ENCODE results near the gene LEP.
A peak's percentile ranks its signal among the peaks of the same experiment; 100 is the strongest.
"Not testable (repeated sequence)": the region's sequence is repeated elsewhere in the genome, so short reads cannot be mapped to it uniquely, and the experiment has no call there.

LEP gene

DNA sequence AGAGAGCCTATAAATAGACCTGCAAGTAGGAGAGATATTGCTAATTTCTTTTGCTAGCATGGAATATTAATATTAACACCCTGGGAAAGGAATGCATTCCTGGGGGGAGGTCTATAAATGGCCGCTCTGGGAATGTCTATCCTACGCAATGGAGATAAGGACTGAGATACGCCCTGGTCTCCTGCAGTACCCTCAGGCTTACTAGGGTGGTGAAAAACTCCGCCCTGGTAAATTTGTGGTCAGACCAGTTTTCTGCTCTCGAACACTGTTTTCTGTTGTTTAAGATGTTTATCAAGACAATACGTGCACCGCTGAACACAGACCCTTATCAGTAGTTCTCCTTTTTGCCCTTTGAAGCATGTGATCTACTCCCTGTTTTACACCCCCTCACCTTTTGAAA lies 1.9 kb upstream of the LEP start:
- peaks cover 25% of the 10 kb centered on the region for H3K27me3 Mint-ChIP-seq
- H3K36me3 Mint-ChIP-seq (ENCODE audit: insufficient read depth); H3K27ac Mint-ChIP-seq (ENCODE audit: low read depth); H3K9me3 Mint-ChIP-seq; H3K4me3 Mint-ChIP-seq; DNase-seq (ENCODE audit: low spot score in 2 of 2); ATAC-seq (replicated peaks; ENCODE audit: extremely low read depth, poor library complexity, severe bottlenecking): not testable (repeated sequence)
- H3K4me1 Mint-ChIP-seq: peaks cover 20% of the 10 kb centered on the region

DNA sequence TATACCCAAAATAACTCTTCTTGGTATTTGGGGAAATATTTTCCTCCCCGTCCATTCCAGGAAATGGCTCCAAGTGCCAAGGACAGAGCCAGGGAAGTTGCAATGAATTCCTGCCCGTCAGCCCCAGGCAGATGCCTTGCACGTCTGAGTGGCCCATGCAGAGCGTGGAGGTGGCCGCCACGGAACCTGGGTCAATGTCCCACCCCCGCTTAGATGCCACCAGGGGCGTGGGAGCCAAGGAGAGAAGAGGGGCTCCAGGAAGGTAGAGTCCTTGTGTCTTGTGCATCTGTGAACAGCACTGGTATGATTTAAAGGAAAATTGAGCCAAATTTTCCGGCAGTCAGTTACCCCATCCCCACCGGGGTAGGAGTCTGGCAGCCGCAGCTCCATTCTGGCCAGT lies 1.6 kb downstream of the LEP start:
- Mint-ChIP-seq H3K27me3 (peaks cover 32% of the 10 kb centered on the region), H3K9me3 (no peaks in the 10 kb centered on the region), H3K27ac (ENCODE audit: low read depth) (no peak overlapping the region), H3K4me3 (no peak overlapping the region), H3K4me1 (no peaks in the 10 kb centered on the region), H3K36me3 (ENCODE audit: insufficient read depth) (peaks cover 1% of the 10 kb centered on the region)
- no peak for DNase-seq (ENCODE audit: low spot score in 2 of 2)
- ATAC-seq (replicated peaks; ENCODE audit: extremely low read depth, poor library complexity, severe bottlenecking): no peak

DNA sequence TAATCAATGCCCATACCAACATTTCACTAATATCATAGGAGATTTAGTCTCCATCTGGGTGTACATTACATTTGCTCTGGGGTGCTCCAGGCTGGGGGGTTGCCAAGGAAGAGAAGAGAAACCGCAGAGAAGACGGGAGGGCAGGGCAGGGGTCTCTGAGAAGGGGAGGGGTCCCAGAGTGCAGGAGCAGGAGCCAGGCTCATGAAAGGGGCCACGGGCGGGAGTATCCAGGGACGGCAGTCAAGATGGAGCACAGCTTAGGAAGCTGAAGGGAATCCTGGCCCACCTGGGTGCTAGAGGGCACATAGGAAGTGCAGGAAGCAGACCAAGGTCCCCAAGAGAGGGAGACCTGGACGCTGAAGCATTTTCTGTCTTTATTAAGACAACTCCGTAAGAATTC lies 2.2 kb downstream of the LEP start:
- no peak overlapping the region for H3K27ac Mint-ChIP-seq (ENCODE audit: low read depth)
- H3K27me3 Mint-ChIP-seq: peaks cover 35% of the 10 kb centered on the region
- H3K36me3 Mint-ChIP-seq (ENCODE audit: insufficient read depth): peaks cover 1% of the 10 kb centered on the region
- no peak for ATAC-seq (replicated peaks; ENCODE audit: extremely low read depth, poor library complexity, severe bottlenecking)
- no peaks in the 10 kb centered on the region for H3K4me1 Mint-ChIP-seq
- no peak for DNase-seq (ENCODE audit: low spot score in 2 of 2)
- no peak overlapping the region for H3K4me3 Mint-ChIP-seq
- no peaks in the 10 kb centered on the region for H3K9me3 Mint-ChIP-seq

DNA sequence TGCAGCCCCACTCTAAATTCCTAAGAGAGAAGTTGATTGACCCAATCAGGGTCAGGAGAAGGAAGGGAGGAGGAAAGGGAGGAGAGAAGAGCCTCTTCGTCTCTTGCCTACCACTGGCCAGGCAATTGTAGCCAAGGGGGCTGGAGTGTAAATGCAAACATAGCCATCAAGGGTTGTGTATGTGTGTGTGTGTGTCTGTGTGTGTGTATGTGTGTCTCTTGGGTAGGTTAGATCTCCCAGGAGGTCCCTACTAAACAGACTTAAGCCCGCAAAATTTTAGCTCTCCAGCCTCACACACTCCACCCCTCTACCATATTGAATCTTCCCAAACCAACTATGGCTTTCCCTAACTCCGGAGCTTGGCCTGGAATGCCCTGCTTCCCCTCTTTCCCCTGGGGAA lies 3.8 kb downstream of the LEP start:
- ATAC-seq (replicated peaks; ENCODE audit: extremely low read depth, poor library complexity, severe bottlenecking) (no peak), DNase-seq (ENCODE audit: low spot score in 2 of 2) (no peak)
- Mint-ChIP-seq H3K4me3 (no peak overlapping the region), H3K27ac (ENCODE audit: low read depth) (no peak overlapping the region), H3K36me3 (ENCODE audit: insufficient read depth) (no peaks in the 10 kb centered on the region), H3K4me1 (no peaks in the 10 kb centered on the region), H3K27me3 (peaks cover 35% of the 10 kb centered on the region), H3K9me3 (no peaks in the 10 kb centered on the region)

DNA sequence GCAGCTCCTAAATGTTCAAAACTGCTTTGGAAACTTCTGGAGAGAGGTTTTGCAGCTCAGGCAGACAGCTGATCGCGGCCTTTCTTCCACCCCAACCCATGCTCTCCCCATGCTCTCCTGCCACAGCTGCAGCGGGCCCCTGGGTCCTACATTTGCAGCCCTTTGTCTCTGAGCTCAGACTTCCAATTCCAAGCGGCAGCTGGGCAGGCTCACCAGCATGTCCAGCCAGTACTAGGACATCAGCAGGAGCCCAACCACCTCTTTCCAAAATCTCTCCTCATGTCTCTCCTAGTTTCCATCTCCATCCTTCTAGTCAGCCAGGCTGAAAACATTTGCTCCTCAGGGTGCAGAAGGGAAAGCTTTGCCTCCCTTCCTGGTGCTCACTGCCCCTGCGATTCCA lies 6.0 kb downstream of the LEP start:
- Mint-ChIP-seq H3K9me3 (no peaks in the 10 kb centered on the region), H3K36me3 (ENCODE audit: insufficient read depth) (no peaks in the 10 kb centered on the region), H3K27ac (ENCODE audit: low read depth) (peak overlapping the region; percentile 27), H3K27me3 (peaks cover 25% of the 10 kb centered on the region), H3K4me1 (no peaks in the 10 kb centered on the region), H3K4me3 (no peak overlapping the region)
- ATAC-seq (replicated peaks; ENCODE audit: extremely low read depth, poor library complexity, severe bottlenecking) (no peak), DNase-seq (ENCODE audit: low spot score in 2 of 2) (no peak)

DNA sequence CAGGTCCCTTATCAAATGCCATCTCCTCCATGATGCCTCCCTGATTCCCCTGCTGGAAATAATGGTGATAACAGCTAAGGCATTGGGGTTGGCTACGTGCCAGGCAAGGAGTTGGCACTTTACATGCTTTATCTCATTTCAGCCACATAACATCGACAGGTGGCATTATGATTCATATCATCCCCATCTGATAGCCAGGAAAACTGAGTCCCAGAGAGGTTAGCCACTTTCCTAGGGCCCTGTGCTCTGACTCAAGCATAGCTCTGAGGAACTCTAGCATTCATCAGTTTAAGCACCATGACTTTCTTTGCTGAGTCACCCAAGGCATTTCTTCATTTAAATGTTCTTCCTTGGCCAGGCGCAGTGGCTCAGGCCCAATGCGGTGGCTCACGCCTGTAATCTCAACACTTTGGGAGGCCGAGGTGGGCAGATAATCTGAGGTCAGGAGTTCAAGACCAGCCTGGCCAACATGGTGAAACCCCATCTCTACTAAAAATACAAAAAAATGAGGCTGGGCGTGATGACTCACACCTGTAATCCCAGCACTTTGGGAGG lies 6.6 kb downstream of the LEP start:
- DNase-seq (ENCODE audit: low spot score in 2 of 2) (no peak), ATAC-seq (replicated peaks; ENCODE audit: extremely low read depth, poor library complexity, severe bottlenecking) (no peak)
- Mint-ChIP-seq H3K9me3 (no peaks in the 10 kb centered on the region), H3K27me3 (peaks cover 19% of the 10 kb centered on the region), H3K4me3 (no peak overlapping the region), H3K4me1 (no peaks in the 10 kb centered on the region), H3K27ac (ENCODE audit: low read depth) (peak overlapping the region; percentile 27), H3K36me3 (ENCODE audit: insufficient read depth) (no peaks in the 10 kb centered on the region)

DNA sequence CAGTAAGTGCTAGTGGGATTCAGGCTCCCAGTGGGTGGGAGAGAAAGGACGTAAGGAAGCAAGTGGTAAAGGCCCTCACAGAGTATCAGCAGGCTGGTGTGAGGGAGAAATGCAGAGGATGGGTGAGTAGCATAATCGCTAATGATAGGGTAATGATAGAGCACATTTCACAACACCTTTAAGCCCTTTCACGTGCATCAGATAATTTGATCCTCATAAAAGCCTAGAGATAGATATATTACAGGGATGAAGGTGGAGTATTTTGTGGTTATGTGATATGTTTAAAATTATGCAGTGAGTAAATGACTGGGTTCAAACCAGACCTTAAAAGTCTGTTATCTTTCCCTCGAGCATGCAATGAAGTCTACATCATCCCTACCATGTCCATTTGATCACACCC lies 10.3 kb downstream of the LEP start:
- H3K27ac Mint-ChIP-seq (ENCODE audit: low read depth): no peak overlapping the region
- H3K36me3 Mint-ChIP-seq (ENCODE audit: insufficient read depth): no peaks in the 10 kb centered on the region
- DNase-seq (ENCODE audit: low spot score in 2 of 2) (no peak), ATAC-seq (replicated peaks; ENCODE audit: extremely low read depth, poor library complexity, severe bottlenecking) (no peak)
- H3K9me3 Mint-ChIP-seq: no peaks in the 10 kb centered on the region
- H3K27me3 Mint-ChIP-seq: peaks cover 23% of the 10 kb centered on the region
- H3K4me3 Mint-ChIP-seq: no peak overlapping the region
- H3K4me1 Mint-ChIP-seq: peaks cover 4% of the 10 kb centered on the region

DNA sequence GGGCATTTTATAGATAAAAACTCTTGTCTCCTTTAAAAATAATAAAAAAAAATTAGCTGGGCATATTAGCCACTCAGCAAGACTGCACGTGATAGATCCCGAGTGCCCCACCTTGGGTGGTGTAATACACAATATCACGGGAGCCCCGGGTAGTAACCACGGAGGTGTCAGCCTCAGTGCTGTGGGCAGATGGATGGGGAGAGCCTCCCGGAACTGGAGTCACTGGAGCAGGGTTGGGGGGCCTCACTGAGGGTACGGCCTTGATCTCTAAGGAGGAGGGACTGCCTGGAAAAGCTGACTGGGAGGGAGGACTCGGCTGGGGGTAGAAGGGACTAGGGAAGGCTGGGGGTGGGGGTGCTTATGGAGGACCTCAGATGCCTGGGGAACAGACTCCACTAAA lies 12.6 kb downstream of the LEP start:
- Mint-ChIP-seq H3K9me3 (no peaks in the 10 kb centered on the region), H3K27ac (ENCODE audit: low read depth) (no peak overlapping the region), H3K4me3 (no peak overlapping the region), H3K27me3 (peaks cover 13% of the 10 kb centered on the region), H3K4me1 (peaks cover 4% of the 10 kb centered on the region), H3K36me3 (ENCODE audit: insufficient read depth) (no peaks in the 10 kb centered on the region)
- ATAC-seq (replicated peaks; ENCODE audit: extremely low read depth, poor library complexity, severe bottlenecking) (no peak), DNase-seq (ENCODE audit: low spot score in 2 of 2) (no peak)

DNA sequence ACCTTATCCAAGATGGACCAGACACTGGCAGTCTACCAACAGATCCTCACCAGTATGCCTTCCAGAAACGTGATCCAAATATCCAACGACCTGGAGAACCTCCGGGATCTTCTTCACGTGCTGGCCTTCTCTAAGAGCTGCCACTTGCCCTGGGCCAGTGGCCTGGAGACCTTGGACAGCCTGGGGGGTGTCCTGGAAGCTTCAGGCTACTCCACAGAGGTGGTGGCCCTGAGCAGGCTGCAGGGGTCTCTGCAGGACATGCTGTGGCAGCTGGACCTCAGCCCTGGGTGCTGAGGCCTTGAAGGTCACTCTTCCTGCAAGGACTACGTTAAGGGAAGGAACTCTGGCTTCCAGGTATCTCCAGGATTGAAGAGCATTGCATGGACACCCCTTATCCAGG lies 13.4 kb downstream of the LEP start:
- Mint-ChIP-seq H3K36me3 (ENCODE audit: insufficient read depth) (no peaks in the 10 kb centered on the region), H3K4me3 (no peak overlapping the region), H3K27ac (ENCODE audit: low read depth) (no peak overlapping the region), H3K4me1 (peaks cover 4% of the 10 kb centered on the region), H3K27me3 (peaks cover 13% of the 10 kb centered on the region), H3K9me3 (no peaks in the 10 kb centered on the region)
- DNase-seq (ENCODE audit: low spot score in 2 of 2) (no peak), ATAC-seq (replicated peaks; ENCODE audit: extremely low read depth, poor library complexity, severe bottlenecking) (no peak)

DNA sequence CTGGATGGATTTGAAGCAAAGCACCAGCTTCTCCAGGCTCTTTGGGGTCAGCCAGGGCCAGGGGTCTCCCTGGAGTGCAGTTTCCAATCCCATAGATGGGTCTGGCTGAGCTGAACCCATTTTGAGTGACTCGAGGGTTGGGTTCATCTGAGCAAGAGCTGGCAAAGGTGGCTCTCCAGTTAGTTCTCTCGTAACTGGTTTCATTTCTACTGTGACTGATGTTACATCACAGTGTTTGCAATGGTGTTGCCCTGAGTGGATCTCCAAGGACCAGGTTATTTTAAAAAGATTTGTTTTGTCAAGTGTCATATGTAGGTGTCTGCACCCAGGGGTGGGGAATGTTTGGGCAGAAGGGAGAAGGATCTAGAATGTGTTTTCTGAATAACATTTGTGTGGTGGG lies 14.2 kb downstream of the LEP start:
- peaks cover 13% of the 10 kb centered on the region for H3K27me3 Mint-ChIP-seq
- no peak for ATAC-seq (replicated peaks; ENCODE audit: extremely low read depth, poor library complexity, severe bottlenecking)

DNA sequence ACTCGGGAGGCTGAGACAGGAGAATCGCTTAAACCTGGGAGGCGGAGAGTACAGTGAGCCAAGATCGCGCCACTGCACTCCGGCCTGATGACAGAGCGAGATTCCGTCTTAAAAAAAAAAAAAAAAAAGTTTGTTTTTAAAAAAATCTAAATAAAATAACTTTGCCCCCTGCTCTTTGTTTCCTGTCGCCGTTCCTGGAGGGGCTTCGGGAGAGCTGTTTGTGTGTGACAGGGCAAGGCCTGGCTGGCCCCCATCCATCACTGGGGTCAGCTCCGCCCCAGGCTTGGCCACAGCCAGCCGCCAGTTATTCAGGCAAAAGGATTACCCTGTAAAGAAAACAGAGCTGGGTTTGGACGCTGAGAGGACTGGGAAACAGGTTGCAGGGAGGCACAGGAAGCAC lies 16.4 kb downstream of the LEP start:
- H3K4me1 Mint-ChIP-seq: peaks cover 4% of the 10 kb centered on the region
- DNase-seq (ENCODE audit: low spot score in 2 of 2): no peak
- H3K4me3 Mint-ChIP-seq: no peak overlapping the region
- H3K27me3 Mint-ChIP-seq: peaks cover 13% of the 10 kb centered on the region
- H3K9me3 Mint-ChIP-seq: no peaks in the 10 kb centered on the region
- no peaks in the 10 kb centered on the region for H3K36me3 Mint-ChIP-seq (ENCODE audit: insufficient read depth)
- ATAC-seq (replicated peaks; ENCODE audit: extremely low read depth, poor library complexity, severe bottlenecking): no peak
- no peak overlapping the region for H3K27ac Mint-ChIP-seq (ENCODE audit: low read depth)

More for the DNA sequence above, 14.2 kb downstream of the LEP start:
- H3K4me3 Mint-ChIP-seq: no peak overlapping the region
- no peak for DNase-seq (ENCODE audit: low spot score in 2 of 2)
- H3K27ac Mint-ChIP-seq (ENCODE audit: low read depth): no peak overlapping the region
- no peaks in the 10 kb centered on the region for H3K9me3 Mint-ChIP-seq
- H3K36me3 Mint-ChIP-seq (ENCODE audit: insufficient read depth): no peaks in the 10 kb centered on the region
- H3K4me1 Mint-ChIP-seq: peaks cover 4% of the 10 kb centered on the region

DNA sequence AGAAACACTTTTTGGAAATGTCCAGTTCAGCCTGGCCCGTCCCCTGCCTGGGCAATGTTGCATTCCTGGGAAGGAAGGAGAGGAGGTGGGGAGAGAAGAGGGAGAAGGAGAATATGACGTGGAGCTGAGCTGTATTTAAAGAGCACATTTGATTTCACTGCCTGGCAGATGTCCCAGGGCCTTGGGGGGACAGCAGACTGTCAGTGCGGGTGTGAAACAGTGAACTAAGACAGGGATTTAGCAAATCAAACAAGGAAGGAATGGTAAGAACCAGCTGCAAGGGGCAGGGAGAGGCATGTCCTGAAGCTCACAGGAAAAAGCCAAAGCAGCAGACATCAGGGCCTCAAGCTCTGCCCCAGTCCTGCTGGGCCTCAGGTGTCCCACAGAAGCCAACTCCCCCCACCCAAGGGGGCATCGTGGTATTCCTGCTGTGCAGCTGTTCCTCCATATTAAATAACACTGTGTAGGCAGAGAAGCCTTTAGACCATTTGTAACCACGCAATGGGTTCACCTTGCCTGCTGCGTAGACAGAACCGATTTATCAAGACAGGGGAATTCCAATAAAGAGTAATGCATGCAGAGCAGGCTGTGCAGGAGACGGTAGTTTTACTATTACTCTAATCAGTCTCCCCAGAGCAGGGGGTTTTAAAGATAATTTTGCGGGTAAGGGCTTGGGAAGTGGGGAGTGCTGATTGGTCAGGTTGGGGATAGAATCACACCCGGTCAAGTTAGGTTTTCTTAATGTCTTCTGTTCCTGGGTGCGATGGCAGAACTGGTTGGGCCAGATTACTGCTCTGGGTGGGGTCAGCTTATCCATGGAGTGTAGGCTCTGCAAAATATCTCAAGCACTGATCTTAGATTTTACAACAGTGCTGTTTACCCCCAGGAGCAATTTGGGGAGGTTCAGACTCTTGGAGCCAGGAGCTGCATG lies 18.3 kb downstream of the LEP start:
- ATAC-seq (replicated peaks; ENCODE audit: extremely low read depth, poor library complexity, severe bottlenecking) (no peak), DNase-seq (ENCODE audit: low spot score in 2 of 2) (no peak)
- no peak overlapping the region for H3K27ac Mint-ChIP-seq (ENCODE audit: low read depth)
- no peaks in the 10 kb centered on the region for H3K9me3 Mint-ChIP-seq
- no peaks in the 10 kb centered on the region for H3K36me3 Mint-ChIP-seq (ENCODE audit: insufficient read depth)
- H3K27me3 Mint-ChIP-seq: no peaks in the 10 kb centered on the region
- no peaks in the 10 kb centered on the region for H3K4me1 Mint-ChIP-seq
- no peak overlapping the region for H3K4me3 Mint-ChIP-seq

DNA sequence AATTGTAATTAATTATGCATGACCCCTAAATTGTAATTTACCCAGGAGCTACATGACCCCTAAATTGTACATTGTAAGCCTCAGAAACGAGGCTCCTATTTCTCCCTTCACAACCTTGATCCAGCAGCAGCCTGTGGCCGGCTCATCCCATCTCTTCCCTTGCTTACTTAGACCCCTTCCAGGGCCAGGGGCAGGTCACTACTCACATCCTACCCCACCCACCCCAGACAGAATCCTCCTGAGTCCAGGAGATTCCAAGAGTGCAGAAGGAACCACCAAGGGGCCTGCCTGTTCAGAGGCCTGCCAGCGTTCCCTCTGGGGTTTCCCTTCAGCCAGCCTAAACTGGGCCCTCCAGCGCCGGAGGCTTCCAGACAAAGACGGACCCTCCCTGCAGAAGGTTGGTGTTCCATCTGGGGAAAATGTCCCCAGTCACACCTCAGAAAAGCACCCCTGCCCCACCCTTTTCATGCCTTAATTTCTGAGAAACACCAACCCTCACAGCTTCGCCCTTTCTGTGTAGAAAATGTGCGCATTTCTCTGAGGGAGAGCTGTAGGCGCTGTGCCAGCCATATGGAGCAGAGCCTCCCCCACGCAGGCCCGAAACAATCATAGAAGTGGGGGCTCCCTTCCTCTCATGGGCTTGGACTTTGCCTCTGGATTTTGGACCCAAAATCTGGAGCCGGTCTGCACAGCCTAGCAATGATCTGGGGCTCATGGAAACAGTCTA lies 19.2 kb downstream of the LEP start:
- Mint-ChIP-seq H3K4me1 (no peaks in the 10 kb centered on the region), H3K4me3 (no peak overlapping the region), H3K36me3 (ENCODE audit: insufficient read depth) (no peaks in the 10 kb centered on the region), H3K27ac (ENCODE audit: low read depth) (no peak overlapping the region), H3K27me3 (no peaks in the 10 kb centered on the region), H3K9me3 (no peaks in the 10 kb centered on the region)
- ATAC-seq (replicated peaks; ENCODE audit: extremely low read depth, poor library complexity, severe bottlenecking): no peak
- no peak for DNase-seq (ENCODE audit: low spot score in 2 of 2)
